Mucosa of gallbladder (tissue), 1 donor: ENCODE data around the gene ADAMTS5. TPM values are rescaled to one million over a fixed set of nuclear protein-coding genes. Genes with fewer than 3 reads are reported as not detected.
A peak's percentile ranks its signal among the peaks of the same experiment; 100 is the strongest.

Experiments used
- DNase-seq: peaks from one replicate; pipeline ENCODE4 v3.0.0-alpha.2; 2020; ENCODE audit warnings: low spot score
- total RNA-seq: library from RNA; stranded (reverse); gene quantifications from one replicate; pipeline ENCODE4 v1.2.1, GENCODE V29; 2021
- donor health status: DM: no; HTN: no; CAD: no.

The ADAMTS5 gene
- total RNA-seq, result 4.1 TPM

GRCh38 chr21:26967062-26967913, at the start of gene ADAMTS5:
Gene ADAMTS5, minus strand, starts transcription at chr21:26967088. Its CDS starts 697 bp downstream, at chr21:26966391.
- DNase-seq, result peak; percentile 19

GRCh38 chr21:27001526-27001925, 34.6 kb upstream of the ADAMTS5 start:
- no peak for DNase-seq

GRCh38 chr21:26983576-26983975, 16.7 kb upstream of the ADAMTS5 start:
- no peak for DNase-seq

GRCh38 chr21:26982767-26983166, 15.9 kb upstream of the ADAMTS5 start:
- DNase-seq, result no peak

- DNase-seq, result no peak
These were observed 10.9 kb upstream of the ADAMTS5 start for GRCh38 chr21:26977746-26978145.

- DNase-seq, result no peak
These were observed 6.3 kb upstream of the ADAMTS5 start for GRCh38 chr21:26973226-26973625.

GRCh38 chr21:26972192-26972591, 5.3 kb upstream of the ADAMTS5 start:
- no peak for DNase-seq

- DNase-seq, result no peak
These were observed 3.3 kb upstream of the ADAMTS5 start for GRCh38 chr21:26969971-26970725.

GRCh38 chr21:26966649-26967061, 233 bp downstream of the ADAMTS5 start:
- DNase-seq, result no peak

- peak; percentile 11 for DNase-seq
These were observed 844 bp downstream of the ADAMTS5 start for GRCh38 chr21:26965907-26966581.

GRCh38 chr21:26965040-26965906, 1.6 kb downstream of the ADAMTS5 start:
- peak; percentile 15 for DNase-seq

GRCh38 chr21:26964170-26964778, 2.6 kb downstream of the ADAMTS5 start:
- peak; percentile 44 for DNase-seq

GRCh38 chr21:26962621-26963181, 4.2 kb downstream of the ADAMTS5 start:
- DNase-seq, result no peak

GRCh38 chr21:26961698-26962097, 5.2 kb downstream of the ADAMTS5 start:
- DNase-seq, result no peak

- DNase-seq, result no peak
These were observed 8.1 kb downstream of the ADAMTS5 start for GRCh38 chr21:26958788-26959187.

- no peak for DNase-seq
These were observed 10.1 kb downstream of the ADAMTS5 start for GRCh38 chr21:26956813-26957212.

GRCh38 chr21:26956216-26956615, 10.7 kb downstream of the ADAMTS5 start:
- no peak for DNase-seq

- DNase-seq, result no peak
These were observed 12.2 kb downstream of the ADAMTS5 start for GRCh38 chr21:26954662-26955121.

- DNase-seq, result no peak
These were observed 14.4 kb downstream of the ADAMTS5 start for GRCh38 chr21:26952374-26953066.

GRCh38 chr21:26949830-26950229, 17.1 kb downstream of the ADAMTS5 start:
- DNase-seq, result no peak
